Activated CD8-positive, alpha-beta memory T cell treated with anti-CD3 and anti-CD28 coated beads for 36 hours (primary cell): Measurements from ENCODE around the gene PLD3. TPM values are rescaled to one million over a fixed set of nuclear protein-coding genes. Genes with fewer than 3 reads are reported as not detected.

Source experiments
- CTCF ChIA-PET: fragments of 350-600 bp; sonication (Branson Sonifier 250); formaldehyde crosslinking; loops from one replicate; lab custom pipeline; 2021; ENCODE audit warnings: antibody characterized with exemption; lab: Charles Lee
- POLR2A ChIA-PET: fragments of 350-600 bp; sonication (Branson Sonifier 250); formaldehyde crosslinking; loops from one replicate; lab custom pipeline; 2021; ENCODE audit warnings: antibody characterized with exemption; lab: Charles Lee
- total RNA-seq, 2 experiments: library from RNA; stranded (reverse); gene quantifications; one replicate each; pipeline ENCODE4 v1.2.3, GENCODE V29; 2021

PLD3 gene
- total RNA-seq, result 10 to 100 TPM; 48.0 to 50.4 TPM

- CTCF ChIA-PET, result interaction anchor here (1.2 to 1.8 kb wide), 4 partner anchors 8 to 117 kb away, joined by 3 to 5 read pairs (median 3); partner anchors contain the start of genes BLVRB and SERTAD1
- POLR2A ChIA-PET, result interaction anchor here (0.6 to 1.0 kb wide), 4 partner anchors 95 to 515 kb away, joined by 3 to 4 read pairs (median 3); partner anchors contain the start of genes BLVRB and DYRK1B
Observed at GRCh38 chr19:40348125-40348913, at the start of gene PLD3, which contains the start of gene C19orf47. TSS of gene PLD3 (plus strand) at chr19:40348695. CDS start at chr19:40366484, 17,789 bp downstream. TSS of gene C19orf47 (minus strand) at chr19:40348397. CDS start at chr19:40341857, 6,540 bp downstream.

- POLR2A ChIA-PET, result no interaction called here
- CTCF ChIA-PET, result no interaction called here
Observed at GRCh38 chr19:40300668-40301067, 47.8 kb upstream of the PLD3 start.

- ChIA-PET CTCF (interaction anchor here (0.6 kb wide), 1 partner anchor 49 kb away, joined by 4 read pairs; no protein-coding TSS in a partner anchor), POLR2A (no interaction called here)
Observed at GRCh38 chr19:40302224-40303011, 46.1 kb upstream of the PLD3 start.

GRCh38 chr19:40303765-40304164, 44.7 kb upstream of the PLD3 start:
- POLR2A ChIA-PET, result no interaction called here

GRCh38 chr19:40304306-40304705, 44.2 kb upstream of the PLD3 start:
- CTCF ChIA-PET, result interaction anchor here (1.6 to 1.9 kb wide), 2 partner anchors 9 to 330 kb away, joined by 6 to 8 read pairs; no protein-coding TSS in a partner anchor
- POLR2A ChIA-PET, result no interaction called here

More at GRCh38 chr19:40303765-40304164, 44.7 kb upstream of the PLD3 start:
- CTCF ChIA-PET, result no interaction called here

- CTCF ChIA-PET, result interaction anchor here (0.6 to 1.9 kb wide), 16 partner anchors 8 to 329 kb away, joined by 3 to 8 read pairs (median 3); partner anchors contain the start of gene BLVRB
- POLR2A ChIA-PET, result no interaction called here
Observed at GRCh38 chr19:40305403-40305802, 43.1 kb upstream of the PLD3 start.

GRCh38 chr19:40309666-40310065, 38.8 kb upstream of the PLD3 start:
- ChIA-PET CTCF (no interaction called here), POLR2A (interaction anchor here (0.7 kb wide), 1 partner anchor 26 kb away, joined by 5 read pairs; no protein-coding TSS in a partner anchor)

GRCh38 chr19:40312533-40312932, 36.0 kb upstream of the PLD3 start:
- ChIA-PET POLR2A (no interaction called here), CTCF (interaction anchor here (1.9 kb wide), 1 partner anchor 8 kb away, joined by 6 read pairs; no protein-coding TSS in a partner anchor)

- ChIA-PET CTCF (interaction anchor here (1.9 kb wide), 1 partner anchor 8 kb away, joined by 6 read pairs; no protein-coding TSS in a partner anchor), POLR2A (no interaction called here)
Observed at GRCh38 chr19:40313229-40313983, 35.1 kb upstream of the PLD3 start.

- POLR2A ChIA-PET, result no interaction called here
Observed at GRCh38 chr19:40314656-40315055, 33.8 kb upstream of the PLD3 start.

GRCh38 chr19:40315812-40316470, 32.6 kb upstream of the PLD3 start:
- POLR2A ChIA-PET, result interaction anchor here (0.8 kb wide), 1 partner anchor 1946 kb away, joined by 3 read pairs; no protein-coding TSS in a partner anchor
- CTCF ChIA-PET, result interaction anchor here (0.7 kb wide), 1 partner anchor 11 kb away, joined by 3 read pairs; no protein-coding TSS in a partner anchor

More at GRCh38 chr19:40314656-40315055, 33.8 kb upstream of the PLD3 start:
- CTCF ChIA-PET, result interaction anchor here (1.9 kb wide), 1 partner anchor 10 kb away, joined by 6 read pairs; no protein-coding TSS in a partner anchor

- CTCF ChIA-PET, result interaction anchor here (0.6 to 1.0 kb wide), 3 partner anchors 12 to 156 kb away, joined by 3 to 5 read pairs (median 4); no protein-coding TSS in a partner anchor
- POLR2A ChIA-PET, result no interaction called here
Observed at GRCh38 chr19:40317338-40317737, 31.2 kb upstream of the PLD3 start.

- ChIA-PET CTCF (interaction anchor here (0.8 kb wide), 1 partner anchor 25 kb away, joined by 3 read pairs; no protein-coding TSS in a partner anchor), POLR2A (no interaction called here)
Observed at GRCh38 chr19:40320558-40320935, 27.9 kb upstream of the PLD3 start.

GRCh38 chr19:40321076-40321475, 27.4 kb upstream of the PLD3 start:
- CTCF ChIA-PET, result no interaction called here
- POLR2A ChIA-PET, result no interaction called here

GRCh38 chr19:40321566-40322270, 26.8 kb upstream of the PLD3 start:
- POLR2A ChIA-PET, result no interaction called here
- CTCF ChIA-PET, result no interaction called here

- POLR2A ChIA-PET, result no interaction called here
Observed at GRCh38 chr19:40322271-40322610, 26.3 kb upstream of the PLD3 start.

GRCh38 chr19:40322951-40323615, 25.4 kb upstream of the PLD3 start:
- CTCF ChIA-PET, result no interaction called here
- POLR2A ChIA-PET, result no interaction called here

More at GRCh38 chr19:40322271-40322610, 26.3 kb upstream of the PLD3 start:
- CTCF ChIA-PET, result no interaction called here
